Measurements from ENCODE around the gene RNF38.
"Not testable (repeated sequence)": the region's sequence is repeated elsewhere in the genome, so short reads cannot be mapped to it uniquely, and the experiment has no call there.

The RNF38 gene

GRCh38 chr9:36294996-36295395, 105.1 kb downstream of the RNF38 start:
- not testable (repeated sequence) for DNase-seq (ENCODE audit: low read depth in 3 of 3)

GRCh38 chr9:36293918-36294317, 106.2 kb downstream of the RNF38 start:
- DNase-seq (ENCODE audit: low read depth in 3 of 3): no peak

GRCh38 chr9:36293171-36293570, 106.9 kb downstream of the RNF38 start:
- DNase-seq (ENCODE audit: low read depth in 3 of 3): no peak

GRCh38 chr9:36292641-36293040, 107.4 kb downstream of the RNF38 start:
- DNase-seq (ENCODE audit: low read depth in 3 of 3): no peak

- DNase-seq (ENCODE audit: low read depth in 3 of 3): no peak
These were observed 109.1 kb downstream of the RNF38 start for GRCh38 chr9:36290996-36291395.

- DNase-seq (ENCODE audit: low read depth in 3 of 3): no peak
These were observed 110.1 kb downstream of the RNF38 start for GRCh38 chr9:36289836-36290435.

GRCh38 chr9:36288070-36288469, 112.0 kb downstream of the RNF38 start:
- no peak for DNase-seq (ENCODE audit: low read depth in 3 of 3)

Data from stimulated activated CD4-positive, alpha-beta T cell treated with anti-CD3 and anti-CD28 coated beads, TNF-alpha, amount 100 ng/mL, for 4 hours (primary cell).